Testis (tissue), 5 donors: ENCODE results near the gene LHX8. TPM values are rescaled to one million over a fixed set of nuclear protein-coding genes. Genes with fewer than 3 reads are reported as not detected.

ENCODE experiments used
- DNase-seq: peaks from one replicate; pipeline ENCODE4 v3.0.0-alpha.2; 2019
- H3K27ac ChIP-seq, 2 donors: fragments of 200-600 bp; sonication (generic); one replicate each; pipeline ENCODE4 v1.5.1; 2019
- H3K27me3 ChIP-seq: fragments of 200-600 bp; sonication (generic); one replicate; pipeline ENCODE4 v1.5.1; 2019
- H3K36me3 ChIP-seq: fragments of 200-600 bp; sonication (generic); one replicate; pipeline ENCODE4 v1.5.1; 2017; ENCODE audit warnings: low read depth; ENCODE audit errors: missing control alignments
- H3K4me1 ChIP-seq: fragments of 200-600 bp; sonication (generic); one replicate; pipeline ENCODE4 v1.5.1; 2019
- H3K4me3 ChIP-seq, 2 donors: fragments of 200-600 bp; sonication (generic); one replicate each; pipeline ENCODE4 v1.5.1; 2017 to 2019
- H3K9me3 ChIP-seq: fragments of 200-600 bp; sonication (generic); one replicate; pipeline ENCODE4 v1.5.1; 2017
- CTCF ChIP-seq, 3 experiments: fragments of 450-650 bp in 2 of 3; fragments of 200-600 bp in 1 of 3; sonication (generic) in 1 of 3; IDR thresholded peaks; one replicate each; pipeline ENCODE4 v1.5.1; 2016 to 2019; ENCODE audit warnings: antibody characterized with exemption in 3 of 3, mild to moderate bottlenecking in 2 of 3, moderate library complexity in 1 of 3
- POLR2A ChIP-seq: fragments of 450-650 bp; IDR thresholded peaks from one replicate; pipeline ENCODE4 v1.6.1; 2017; ENCODE audit warnings: antibody characterized with exemption, mild to moderate bottlenecking, moderate library complexity
- WGBS, 2 donors: methylation state at CpG; one replicate each; pipeline ENCODE4 v1.1.5; 2018; 5-methylcytosine and 5-hydroxymethylcytosine counted together
- intact Hi-C: fragments of 100-400 bp; cut with DNase I; formaldehyde crosslinking; loops from one replicate; pipeline ENCODE4 v1.15.1; 2023; ENCODE audit warnings: low total_unique reads
- long read RNA-seq, 2 donors: transcript quantifications; one replicate each; lab custom pipeline, GENCODE V29; 2026
- polyA plus RNA-seq: library from polyadenylated mRNA; stranded (reverse); fragments of 350-450 nt; fragmentation: Illumina TruSeq; extraction: RNeasy Lipid Tissue Mini Kit (QIAGEN cat#74804); gene quantifications from one replicate; pipeline ENCODE4 v1.2.3, GENCODE V29; 2014; ENCODE audit warnings: low read depth, low replicate concordance; ENCODE audit not compliant: insufficient read depth
- total RNA-seq, 2 donors: library from RNA; depleted of rRNA; stranded (reverse); fragments of >200 nt; gene quantifications; one replicate each; pipeline ENCODE4 v1.2.3, GENCODE V29; 2016

LHX8 gene
- total RNA-seq (1 to 10 TPM; 1.4 to 2.9 TPM), polyA plus RNA-seq (1.7 TPM)
- long read RNA-seq, donor 1, result 0 reads
- long read RNA-seq, donor 2, result 0 reads

- intact Hi-C loops, result no loop called here
- Histone ChIP-seq H3K27ac (no peak within 1 kb of the TSS), H3K4me3 (no peak within 1 kb of the TSS), H3K4me1 (no peaks in the 10 kb centered on the region), H3K9me3 (no peaks in the 10 kb centered on the region), H3K36me3 (no peaks in the 10 kb centered on the region), H3K27me3 (peaks cover 3% of the 10 kb centered on the region)
- DNase-seq, result no peak
- WGBS, 2 donors, result 10 to 13% methylated on average over 23 of the region's 23 CpGs
- TF ChIP-seq CTCF (IDR thresholded peaks at IDR 0.05) (no peak), POLR2A (no peak)
Observed at GRCh38 chr1:75133750-75134646, at the start of gene LHX8. TSS of gene LHX8 (plus strand) at chr1:75134388. CDS start at chr1:75136615, 2,227 bp downstream.

- no peaks in the 10 kb centered on the region for H3K4me1 ChIP-seq
- H3K36me3 ChIP-seq, result no peaks in the 10 kb centered on the region
- H3K27ac ChIP-seq, result no peak overlapping the region
- WGBS, 2 donors, result 56 to 75% methylated on average over 1 of the region's 1 CpG
- no peaks in the 10 kb centered on the region for H3K9me3 ChIP-seq
- no peak for DNase-seq
- no peak overlapping the region for H3K4me3 ChIP-seq
- intact Hi-C loops, result no loop called here
- no peaks in the 10 kb centered on the region for H3K27me3 ChIP-seq
- no peak for TF ChIP-seq POLR2A
- no peak for TF ChIP-seq CTCF (IDR thresholded peaks at IDR 0.05)
Observed at GRCh38 chr1:75085931-75086330, 48.3 kb upstream of the LHX8 start.

- no peak overlapping the region for H3K4me3 ChIP-seq
- H3K27ac ChIP-seq, result no peak overlapping the region
- no peaks in the 10 kb centered on the region for H3K36me3 ChIP-seq
- DNase-seq, result no peak
- 91 to 93% methylated on average over 2 of the region's 2 CpGs for WGBS, 2 donors
- no peaks in the 10 kb centered on the region for H3K9me3 ChIP-seq
- no peaks in the 10 kb centered on the region for H3K4me1 ChIP-seq
- intact Hi-C loops, result no loop called here
- TF ChIP-seq POLR2A (no peak), CTCF (IDR thresholded peaks at IDR 0.05) (no peak)
- H3K27me3 ChIP-seq, result no peaks in the 10 kb centered on the region
Observed at GRCh38 chr1:75087278-75087677, 46.9 kb upstream of the LHX8 start.

GRCh38 chr1:75092141-75092540 lies 42.0 kb upstream of the LHX8 start:
- Histone ChIP-seq H3K36me3 (no peaks in the 10 kb centered on the region), H3K4me1 (no peaks in the 10 kb centered on the region), H3K27me3 (no peaks in the 10 kb centered on the region), H3K4me3 (no peak overlapping the region), H3K27ac (no peak overlapping the region), H3K9me3 (no peaks in the 10 kb centered on the region)
- intact Hi-C loops, result no loop called here
- DNase-seq, result no peak
- TF ChIP-seq CTCF (IDR thresholded peaks at IDR 0.05), result no peak
- no peak for TF ChIP-seq POLR2A
- 64 to 77% methylated on average over 3 of the region's 3 CpGs for WGBS, 2 donors

GRCh38 chr1:75097654-75098053 lies 36.5 kb upstream of the LHX8 start:
- H3K36me3 ChIP-seq, result no peaks in the 10 kb centered on the region
- no peaks in the 10 kb centered on the region for H3K4me1 ChIP-seq
- no peaks in the 10 kb centered on the region for H3K27me3 ChIP-seq
- no peak for TF ChIP-seq POLR2A
- no peak for TF ChIP-seq CTCF (IDR thresholded peaks at IDR 0.05)
- H3K4me3 ChIP-seq, result no peak overlapping the region
- DNase-seq, result no peak
- WGBS, 2 donors, result 33 to 64% methylated on average over 1 of the region's 1 CpG
- H3K9me3 ChIP-seq, result no peaks in the 10 kb centered on the region
- intact Hi-C loops, result no loop called here
- H3K27ac ChIP-seq, result no peak overlapping the region
